Astrocyte of the spinal cord (primary cell): Measurements from ENCODE around the gene POP7.
"Not testable (repeated sequence)": the region's sequence is repeated elsewhere in the genome, so short reads cannot be mapped to it uniquely, and the experiment has no call there.

ENCODE experiments used
- DNase-seq: peaks from one replicate; pipeline ENCODE4 v3.0.0; 2011; ENCODE audit warnings: low read depth, low spot score
- H3K4me3 ChIP-seq: 2 replicates; pipeline ENCODE4 v1.5.1; 2011; ENCODE audit warnings: low read depth, mild to moderate bottlenecking, low read length, moderate library complexity
- CTCF ChIP-seq: IDR thresholded peaks from 2 replicates; pipeline ENCODE4 v1.5.1; 2012; ENCODE audit warnings: low read depth, mild to moderate bottlenecking, low read length, inconsistent platforms
- in situ Hi-C: cut with HindIII; loops from 2 replicates; pipeline ENCODE4 v1.10.0; 2017; ENCODE audit warnings: low sequenced_read_pairs

Gene POP7

GRCh38 chr7:100706672-100707311 is 871 bp downstream of the POP7 start:
- TF ChIP-seq CTCF = no peak
- peak overlapping the region; percentile 82 for H3K4me3 ChIP-seq
- in situ Hi-C loops = no loop called here
- DNase-seq = no peak

GRCh38 chr7:100708395-100708794 is 2.5 kb downstream of the POP7 start:
- in situ Hi-C loops = no loop called here
- no peak for TF ChIP-seq CTCF
- H3K4me3 ChIP-seq = no peak overlapping the region
- no peak for DNase-seq

- H3K4me3 ChIP-seq = no peak overlapping the region
- no peak for DNase-seq
- in situ Hi-C loops = no loop called here
- TF ChIP-seq CTCF = no peak
Observed at GRCh38 chr7:100710452-100710851, 4.5 kb downstream of the POP7 start.

- no peak overlapping the region for H3K4me3 ChIP-seq
- in situ Hi-C loops = no loop called here
- DNase-seq = no peak
- no peak for TF ChIP-seq CTCF
Observed at GRCh38 chr7:100711369-100711768, 5.4 kb downstream of the POP7 start.

GRCh38 chr7:100714725-100715124 is 8.8 kb downstream of the POP7 start:
- in situ Hi-C loops = no loop called here

GRCh38 chr7:100717073-100717472 is 11.2 kb downstream of the POP7 start:
- DNase-seq, in situ Hi-C loops, H3K4me3 ChIP-seq: not testable (repeated sequence)

More at GRCh38 chr7:100714725-100715124, 8.8 kb downstream of the POP7 start:
- H3K4me3 ChIP-seq = no peak overlapping the region
- TF ChIP-seq CTCF = no peak
- no peak for DNase-seq

- no peak overlapping the region for H3K4me3 ChIP-seq
- TF ChIP-seq CTCF = peak; percentile 62
- in situ Hi-C loops = no loop called here
- peak; percentile 44 for DNase-seq
Observed at GRCh38 chr7:100719523-100720278, 13.8 kb downstream of the POP7 start.
